ACC112 (cell line): ENCODE results near the gene CFAP74.

ENCODE experiments used
- H2AFZ ChIP-seq: fragments of 200-600 bp; sonication (generic); one replicate; pipeline ENCODE4 v1.6.0; 2017; ENCODE audit warnings: antibody characterized with exemption, low read length; ENCODE audit not compliant: unreplicated experiment
- H3K27ac ChIP-seq: fragments of 200-600 bp; sonication (generic); 2 replicates; pipeline ENCODE4 v1.5.1; 2014; ENCODE audit warnings: low read depth, mild to moderate bottlenecking, antibody characterized with exemption, low read length, moderate library complexity
- H3K27me3 ChIP-seq: fragments of 200-600 bp; sonication (generic); 2 replicates; pipeline ENCODE4 v1.6.1; 2014; ENCODE audit warnings: mild to moderate bottlenecking, antibody characterized with exemption, low read length, moderate library complexity, mixed read lengths; ENCODE audit not compliant: insufficient read depth
- H3K36me3 ChIP-seq: fragments of 200-600 bp; sonication (generic); 2 replicates; pipeline ENCODE4 v1.6.1; 2016; ENCODE audit warnings: mild to moderate bottlenecking, antibody characterized with exemption, low read length, moderate library complexity, mixed read lengths; ENCODE audit not compliant: insufficient read depth
- H3K4me1 ChIP-seq: fragments of 200-600 bp; sonication (generic); one replicate; pipeline ENCODE4 v1.6.1; 2016; ENCODE audit warnings: low read length, mixed read lengths; ENCODE audit not compliant: insufficient read depth, unreplicated experiment, control insufficient read depth
- H3K4me3 ChIP-seq: fragments of 200-600 bp; sonication (generic); 2 replicates; pipeline ENCODE4 v1.5.1; 2014; ENCODE audit warnings: mild to moderate bottlenecking, low read depth, low read length
- H3K79me2 ChIP-seq: fragments of 200-600 bp; sonication (generic); one replicate; pipeline ENCODE4 v1.6.0; 2016; ENCODE audit warnings: low read length; ENCODE audit not compliant: control insufficient read depth, unreplicated experiment, insufficient read depth

The CFAP74 gene

DNA sequence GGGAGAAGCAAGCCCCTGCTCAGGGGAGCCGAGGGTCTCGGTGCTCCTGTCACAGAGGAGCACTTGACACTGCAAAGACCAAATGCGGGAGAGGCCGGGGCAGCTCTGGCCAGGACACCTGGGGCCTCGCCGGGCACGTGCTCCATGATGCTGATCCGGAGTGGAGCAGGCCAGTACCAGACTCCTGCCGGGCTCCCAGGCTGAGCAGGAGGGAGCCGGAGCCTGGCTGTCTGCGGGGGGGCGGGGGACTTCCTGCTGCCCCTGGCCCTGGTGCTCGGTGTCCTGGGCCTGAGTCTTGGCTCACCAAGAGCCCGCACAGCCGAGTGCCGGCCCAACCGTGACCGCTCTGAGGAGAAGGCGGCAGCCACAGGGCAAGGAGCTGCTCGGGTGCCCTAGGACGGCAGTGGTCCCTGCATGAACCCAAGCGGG lies 46.0 kb downstream of the CFAP74 start:
- Histone ChIP-seq H3K4me3 (no peak overlapping the region), H2AFZ (no peak overlapping the region), H3K27ac (no peak overlapping the region), H3K36me3 (no peaks in the 10 kb centered on the region), H3K4me1 (peaks cover 18% of the 10 kb centered on the region), H3K27me3 (peaks cover 9% of the 10 kb centered on the region; the same call in 1 of the 2 replicates), H3K79me2 (no peaks in the 10 kb centered on the region)

DNA sequence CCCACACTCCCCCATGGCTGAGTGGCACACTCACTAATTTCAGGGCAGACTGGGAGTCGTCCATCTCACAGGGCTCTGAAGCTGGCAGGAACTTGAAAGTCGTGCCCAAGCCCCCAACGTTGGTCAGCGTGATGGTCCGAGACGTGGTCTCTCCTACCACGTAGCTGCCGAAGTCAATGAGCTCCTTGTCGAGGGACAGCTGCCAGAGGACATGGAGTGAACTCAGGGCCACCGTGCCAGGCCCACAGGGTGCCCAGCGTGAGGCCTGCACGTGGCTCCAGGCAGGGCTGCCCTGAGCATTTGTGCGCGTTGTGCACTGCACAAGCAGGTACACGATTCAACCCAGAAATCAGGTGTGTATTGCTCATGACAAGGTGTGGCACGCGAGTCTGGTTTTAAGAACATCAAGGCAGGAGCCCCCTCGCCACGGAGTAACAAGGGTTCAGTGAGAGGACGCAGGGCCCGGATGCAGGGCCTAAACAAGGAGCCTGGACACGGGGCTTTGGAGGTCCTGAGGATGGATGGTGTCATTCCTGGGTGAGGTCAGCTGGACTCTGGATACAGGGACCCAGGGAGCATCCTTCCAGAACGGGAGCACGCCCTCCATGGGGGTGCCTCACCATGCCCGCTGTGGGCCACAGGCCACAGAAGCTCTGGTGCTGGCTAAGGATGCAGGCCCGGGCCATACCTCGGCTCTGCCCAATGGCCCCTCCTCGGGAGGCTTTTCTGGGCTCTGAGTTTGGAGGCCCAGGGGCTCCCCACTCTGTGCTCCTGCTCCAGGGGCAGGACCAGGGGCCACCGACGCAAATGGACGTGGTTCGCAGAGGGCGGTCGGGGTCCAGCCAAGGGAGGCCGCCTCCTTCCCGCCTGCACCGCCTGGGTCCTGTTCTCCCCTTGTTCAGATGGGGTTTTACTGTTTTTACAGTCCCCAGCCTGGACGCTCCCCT lies 46.7 kb downstream of the CFAP74 start:
- Histone ChIP-seq H3K27me3 (peaks cover 8% of the 10 kb centered on the region; the same call in 1 of the 2 replicates), H3K27ac (no peak overlapping the region)

DNA sequence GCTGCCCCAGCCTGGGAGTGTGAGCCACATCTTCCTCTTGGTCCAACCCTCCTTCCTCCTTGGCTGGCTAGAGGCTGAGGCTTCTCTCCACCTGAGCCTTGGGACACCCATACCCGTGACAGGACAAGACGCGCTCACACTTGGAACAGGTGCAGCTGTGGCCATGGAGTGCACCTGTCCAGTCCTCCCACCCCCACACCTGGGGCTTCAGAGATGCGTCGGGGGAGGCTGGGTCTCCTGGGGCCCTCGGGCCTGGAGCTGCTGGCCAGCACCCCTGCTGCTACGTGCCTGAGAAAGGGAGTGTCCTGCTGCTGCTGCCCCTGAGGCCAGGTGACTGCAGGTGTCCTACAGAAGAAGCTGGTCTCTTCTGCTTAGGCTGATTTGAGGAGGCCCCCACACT lies 47.5 kb downstream of the CFAP74 start:
- Histone ChIP-seq H3K36me3 (no peaks in the 10 kb centered on the region), H3K4me3 (no peak overlapping the region), H3K27me3 (peaks cover 9% of the 10 kb centered on the region; the same call in 1 of the 2 replicates), H3K27ac (no peak overlapping the region), H2AFZ (no peak overlapping the region), H3K79me2 (no peaks in the 10 kb centered on the region), H3K4me1 (peaks cover 15% of the 10 kb centered on the region)

More for the DNA sequence above, 46.7 kb downstream of the CFAP74 start:
- Histone ChIP-seq H3K4me1 (peaks cover 18% of the 10 kb centered on the region), H3K4me3 (no peak overlapping the region), H3K36me3 (no peaks in the 10 kb centered on the region), H3K79me2 (no peaks in the 10 kb centered on the region), H2AFZ (no peak overlapping the region)

- no peak overlapping the region for H3K4me3 ChIP-seq
- no peaks in the 10 kb centered on the region for H3K36me3 ChIP-seq
- no peak overlapping the region for H2AFZ ChIP-seq
- peaks cover 10% of the 10 kb centered on the region for H3K4me1 ChIP-seq
- H3K27me3 ChIP-seq: peaks cover 12% of the 10 kb centered on the region; the same call in 1 of the 2 replicates
- H3K27ac ChIP-seq: no peak overlapping the region
- no peaks in the 10 kb centered on the region for H3K79me2 ChIP-seq
Measured at GRCh38 chr1:1955621-1956094, 47.9 kb downstream of the CFAP74 start.

DNA sequence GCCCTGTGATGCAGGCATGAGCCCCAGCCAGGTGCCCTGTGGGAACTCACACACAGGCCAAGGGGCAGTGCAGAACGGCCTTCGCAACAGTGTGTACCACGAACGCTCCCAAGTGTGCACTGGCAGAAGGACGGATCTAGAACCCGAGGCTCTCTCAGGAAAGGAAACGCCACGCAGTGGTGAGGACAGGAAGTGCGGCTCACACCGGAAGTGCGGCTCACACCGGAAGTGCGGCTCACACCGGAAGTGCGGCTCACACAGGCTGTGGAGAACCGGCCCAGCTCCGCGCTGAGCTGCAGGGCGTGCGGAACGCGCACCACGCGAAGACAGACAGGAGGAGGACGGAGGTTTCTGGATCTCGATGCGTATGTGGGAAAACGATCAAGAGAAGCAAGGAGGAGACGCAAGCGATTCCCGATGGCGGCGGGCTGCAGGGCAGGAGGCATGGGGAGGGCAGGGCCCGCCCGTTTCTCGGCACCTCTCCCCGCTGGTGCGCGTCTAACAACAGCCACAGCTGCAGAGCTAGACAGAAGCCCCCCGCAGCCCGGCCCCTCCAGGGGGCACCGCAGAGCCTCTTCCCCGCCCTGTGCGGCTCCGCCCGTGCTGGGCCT lies 48.6 kb downstream of the CFAP74 start:
- H3K27ac ChIP-seq: no peak overlapping the region
- no peak overlapping the region for H2AFZ ChIP-seq
- H3K4me3 ChIP-seq: no peak overlapping the region
- H3K27me3 ChIP-seq: peaks cover 19% of the 10 kb centered on the region; the same call in 1 of the 2 replicates
- H3K36me3 ChIP-seq: no peaks in the 10 kb centered on the region
- peaks cover 3% of the 10 kb centered on the region for H3K4me1 ChIP-seq
- no peaks in the 10 kb centered on the region for H3K79me2 ChIP-seq

GRCh38 chr1:1954015-1954414 lies 49.6 kb downstream of the CFAP74 start:
- Histone ChIP-seq H3K36me3 (no peaks in the 10 kb centered on the region), H3K27ac (no peak overlapping the region), H3K27me3 (peaks cover 24% of the 10 kb centered on the region; the same call in 1 of the 2 replicates), H3K79me2 (no peaks in the 10 kb centered on the region), H3K4me1 (no peaks in the 10 kb centered on the region), H2AFZ (no peak overlapping the region), H3K4me3 (no peak overlapping the region)

- no peak overlapping the region for H3K27ac ChIP-seq
- no peaks in the 10 kb centered on the region for H3K4me1 ChIP-seq
- no peaks in the 10 kb centered on the region for H3K36me3 ChIP-seq
- peaks cover 32% of the 10 kb centered on the region; the same call in 1 of the 2 replicates for H3K27me3 ChIP-seq
- no peaks in the 10 kb centered on the region for H3K79me2 ChIP-seq
- H2AFZ ChIP-seq: no peak overlapping the region
- H3K4me3 ChIP-seq: no peak overlapping the region
Measured at GRCh38 chr1:1950940-1951339, 52.6 kb downstream of the CFAP74 start.

DNA sequence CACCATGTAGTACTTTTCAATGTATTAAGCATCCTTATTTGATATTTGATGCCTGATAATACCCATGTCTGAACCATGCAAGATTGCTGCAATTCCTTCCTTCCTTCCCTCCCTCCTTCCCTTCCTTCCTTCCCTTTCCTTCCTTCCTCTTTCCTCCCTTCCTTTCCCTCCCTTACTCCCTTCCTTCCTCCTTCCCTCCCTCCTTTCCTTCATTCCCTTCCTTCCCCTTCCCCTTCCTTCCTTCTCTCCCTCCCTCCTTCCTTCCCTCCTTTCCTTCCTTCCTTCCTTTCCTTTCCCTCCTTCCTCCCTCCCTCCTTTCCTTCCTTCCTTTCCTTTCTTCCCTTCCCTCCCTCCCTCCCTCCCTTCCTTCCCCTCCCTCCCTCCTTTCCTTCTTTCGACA lies 54.8 kb downstream of the CFAP74 start:
- H3K27ac ChIP-seq: no peak overlapping the region
- H3K79me2 ChIP-seq: no peaks in the 10 kb centered on the region
- peaks cover 34% of the 10 kb centered on the region; the same call in 1 of the 2 replicates for H3K27me3 ChIP-seq
- H2AFZ ChIP-seq: no peak overlapping the region
- no peaks in the 10 kb centered on the region for H3K36me3 ChIP-seq
- H3K4me1 ChIP-seq: no peaks in the 10 kb centered on the region
- no peak overlapping the region for H3K4me3 ChIP-seq

DNA sequence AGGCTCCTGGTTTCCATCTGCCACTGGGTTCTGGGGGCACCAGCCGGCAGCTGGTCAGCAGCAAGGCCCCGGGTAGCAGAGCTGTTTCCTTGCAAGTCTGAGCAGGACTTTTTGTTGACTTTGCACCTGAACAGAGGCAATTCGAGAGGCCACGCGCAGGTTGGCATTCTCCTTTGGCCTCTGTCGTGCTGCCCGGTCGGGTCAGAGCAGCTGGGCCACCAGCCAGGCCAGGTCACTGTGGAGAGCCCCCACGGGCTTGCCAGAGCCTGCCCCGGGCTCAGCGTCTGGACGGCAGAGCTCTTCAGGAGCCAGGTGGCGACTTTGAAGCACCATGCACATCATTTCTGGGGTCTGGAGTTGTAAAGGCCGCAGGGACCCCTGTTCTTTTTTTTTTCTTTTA lies 56.1 kb downstream of the CFAP74 start:
- Histone ChIP-seq H2AFZ (no peak overlapping the region), H3K79me2 (no peaks in the 10 kb centered on the region), H3K36me3 (no peaks in the 10 kb centered on the region), H3K4me1 (no peaks in the 10 kb centered on the region), H3K4me3 (no peak overlapping the region), H3K27me3 (peaks cover 35% of the 10 kb centered on the region; the same call in 1 of the 2 replicates), H3K27ac (no peak overlapping the region)

DNA sequence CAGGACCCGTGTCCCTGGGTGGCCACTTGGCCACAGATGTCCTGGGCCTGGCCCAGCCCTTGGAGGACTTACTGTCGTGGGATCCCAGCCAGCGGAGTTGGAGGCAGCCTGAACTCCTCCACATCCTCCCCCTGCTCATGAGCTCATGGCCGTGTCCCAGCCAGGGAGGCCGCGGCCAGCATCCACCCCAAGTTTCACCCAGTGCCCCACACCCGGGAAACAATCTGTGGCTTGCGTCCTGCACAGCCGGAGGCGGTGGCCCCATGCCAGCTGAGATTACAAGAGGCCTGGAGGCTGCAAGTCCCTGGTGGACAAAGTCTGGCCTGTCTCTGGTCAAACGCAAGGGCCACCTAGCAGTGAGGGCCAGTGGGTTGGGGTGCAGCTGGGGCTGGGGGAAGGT lies 57.0 kb downstream of the CFAP74 start:
- Histone ChIP-seq H3K27ac (no peak overlapping the region), H3K36me3 (no peaks in the 10 kb centered on the region), H3K27me3 (peaks cover 38% of the 10 kb centered on the region; the same call in 1 of the 2 replicates), H3K79me2 (no peaks in the 10 kb centered on the region), H2AFZ (no peak overlapping the region), H3K4me3 (no peak overlapping the region), H3K4me1 (no peaks in the 10 kb centered on the region)
